GM23338 (cell line): ENCODE data around the gene FBXW11. TPM values are rescaled to one million over a fixed set of nuclear protein-coding genes. Genes with fewer than 3 reads are reported as not detected.
A peak's percentile ranks its signal among the peaks of the same experiment; 100 is the strongest.

ENCODE experiments used
- ATAC-seq: fragments of 200-7000 bp; cut with Tn5 transposase; 3 replicates; pipeline ENCODE4 v1.9.1; 2020
- DNase-seq: peaks from one replicate; pipeline ENCODE4 v3.0.0-alpha.2; 2015; ENCODE audit warnings: low spot score
- H2AFZ ChIP-seq: fragments of 200-600 bp; sonication (generic); 2 replicates; pipeline ENCODE4 v1.8.0; 2016; ENCODE audit warnings: antibody characterized with exemption, mild to moderate bottlenecking, moderate library complexity
- H3F3A ChIP-seq: fragments of 200-600 bp; sonication (generic); replicated peaks from 2 replicates; pipeline ENCODE4 v1.8.0; 2017; ENCODE audit warnings: antibody characterized with exemption, mixed run types, low read depth
- H3K27ac ChIP-seq: fragments of 200-600 bp; sonication (generic); 2 replicates; pipeline ENCODE4 v1.6.1; 2016; ENCODE audit warnings: low read depth
- H3K27me3 ChIP-seq: fragments of 200-600 bp; sonication (generic); 2 replicates; pipeline ENCODE4 v1.8.0; 2016; ENCODE audit warnings: mild to moderate bottlenecking, mixed run types, moderate library complexity; ENCODE audit not compliant: insufficient read depth
- H3K36me3 ChIP-seq: fragments of 200-600 bp; sonication (generic); 2 replicates; pipeline ENCODE4 v1.8.0; 2016; ENCODE audit warnings: mild to moderate bottlenecking; ENCODE audit not compliant: insufficient read depth
- H3K4me1 ChIP-seq: fragments of 200-600 bp; sonication (generic); 2 replicates; pipeline ENCODE4 v1.8.0; 2016; ENCODE audit warnings: mild to moderate bottlenecking, moderate library complexity; ENCODE audit not compliant: insufficient read depth
- H3K4me2 ChIP-seq: fragments of 200-600 bp; sonication (generic); 2 replicates; pipeline ENCODE4 v1.7.1; 2017; ENCODE audit warnings: mixed run types
- H3K4me3 ChIP-seq: fragments of 200-600 bp; sonication (generic); 2 replicates; pipeline ENCODE4 v1.6.1; 2016; ENCODE audit warnings: mixed run types
- H3K79me2 ChIP-seq: fragments of 200-600 bp; sonication (generic); replicated peaks from 2 replicates; pipeline ENCODE4 v1.8.0; 2017; ENCODE audit warnings: mild to moderate bottlenecking; ENCODE audit not compliant: insufficient read depth
- H3K9me2 ChIP-seq: fragments of 200-600 bp; sonication (generic); 2 replicates; pipeline ENCODE4 v1.8.0; 2017; ENCODE audit not compliant: insufficient read depth
- H4K20me1 ChIP-seq: fragments of 200-600 bp; sonication (generic); replicated peaks from 2 replicates; pipeline ENCODE4 v1.8.0; 2017; ENCODE audit warnings: mild to moderate bottlenecking; ENCODE audit not compliant: insufficient read depth
- H3K27ac Mint-ChIP-seq: 2 replicates; pipeline ENCODE4 v1.8.0; 2020; ENCODE audit warnings: inconsistent platforms, mild to moderate bottlenecking, moderate library complexity, mixed read lengths
- H3K27me3 Mint-ChIP-seq: 3 replicates; pipeline ENCODE4 v1.8.0; 2022; ENCODE audit warnings: low read depth, mild to moderate bottlenecking, moderate library complexity, mixed read lengths, inconsistent platforms; ENCODE audit not compliant: insufficient read depth, poor library complexity
- H3K36me3 Mint-ChIP-seq: 3 replicates; pipeline ENCODE4 v1.8.0; 2021; ENCODE audit warnings: low read depth, mild to moderate bottlenecking, inconsistent platforms, moderate library complexity, mixed read lengths
- H3K4me1 Mint-ChIP-seq: 3 replicates; pipeline ENCODE4 v1.8.0; 2020; ENCODE audit warnings: mild to moderate bottlenecking, inconsistent platforms, mixed read lengths
- H3K4me3 Mint-ChIP-seq: 3 replicates; pipeline ENCODE4 v1.8.0; 2021; ENCODE audit warnings: moderate library complexity, mild to moderate bottlenecking, inconsistent platforms, mixed read lengths
- H3K9me3 Mint-ChIP-seq: 3 replicates; pipeline ENCODE4 v1.8.0; 2020; ENCODE audit warnings: moderate library complexity, mild to moderate bottlenecking, inconsistent platforms, mixed read lengths
- CREB1 ChIP-seq: fragments of 250-450 bp; sonication (Bioruptor Pico); IDR thresholded peaks from 2 replicates; pipeline ENCODE4 v1.5.0; 2020; ENCODE audit warnings: low read depth, mild to moderate bottlenecking, moderate library complexity
- CTCF ChIP-seq, 2 experiments: fragments of 200-600 bp in 1 of 2; sonication (generic) in 1 of 2; conservative IDR thresholded peaks; 2 replicates each; pipeline versions ENCODE4 v1.5.1 to v1.6.1; 2016 to 2017; ENCODE audit warnings: antibody characterized with exemption in 2 of 2, low read depth in 2 of 2, mild to moderate bottlenecking in 2 of 2, moderate library complexity in 1 of 2
- ETS1 ChIP-seq: IDR thresholded peaks from 2 replicates; pipeline ENCODE4 v1.6.1; 2016; ENCODE audit warnings: antibody characterized with exemption
- EZH2 ChIP-seq: fragments of 200-600 bp; sonication (generic); IDR thresholded peaks from one replicate; pipeline ENCODE4 v1.8.0; 2017; ENCODE audit warnings: antibody characterized with exemption, mild to moderate bottlenecking, low read depth; ENCODE audit not compliant: unreplicated experiment
- EZH2phosphoT487 ChIP-seq: fragments of 200-600 bp; sonication (generic); IDR thresholded peaks from one replicate; pipeline ENCODE4 v1.8.1; 2018; ENCODE audit warnings: antibody characterized with exemption; ENCODE audit not compliant: unreplicated experiment
- JUNB ChIP-seq: IDR thresholded peaks from one replicate; pipeline ENCODE4 v1.6.1; 2016; ENCODE audit warnings: antibody characterized with exemption; ENCODE audit not compliant: unreplicated experiment
- NANOG ChIP-seq: IDR thresholded peaks from 2 replicates; pipeline ENCODE4 v1.6.1; 2016; ENCODE audit warnings: antibody characterized with exemption, borderline replicate concordance
- POLR2AphosphoS5 ChIP-seq: IDR thresholded peaks from 2 replicates; pipeline ENCODE4 v1.6.1; 2016; ENCODE audit warnings: antibody characterized with exemption, low read depth
- REST ChIP-seq: IDR thresholded peaks from one replicate; pipeline ENCODE4 v1.6.1; 2018; ENCODE audit warnings: antibody characterized with exemption; ENCODE audit not compliant: unreplicated experiment
- STAT1 ChIP-seq: IDR thresholded peaks from one replicate; pipeline ENCODE4 v1.6.1; 2016; ENCODE audit warnings: antibody characterized with exemption; ENCODE audit not compliant: unreplicated experiment
- ZNF114 ChIP-seq: fragments of 250-450 bp; sonication (Bioruptor Pico); IDR thresholded peaks from 2 replicates; pipeline ENCODE4 v1.5.0; 2020; ENCODE audit warnings: mild to moderate bottlenecking, moderate library complexity
- ZNF331 ChIP-seq: fragments of 250-450 bp; sonication (Bioruptor Pico); IDR thresholded peaks from 2 replicates; pipeline ENCODE4 v1.5.0; 2020; ENCODE audit warnings: low read depth, mild to moderate bottlenecking, moderate library complexity
- polyA plus RNA-seq: library from polyadenylated mRNA; unstranded; fragments of >200 nt; fragmentation: Nextera tagmentation; extraction: Ambion mirVana; gene quantifications from 2 replicates; pipeline ENCODE4 v1.2.1, GENCODE V29; 2016
- total RNA-seq: library from RNA; depleted of rRNA; stranded (reverse); fragments of >200 nt; shearing (Covaris generic); gene quantifications from 2 replicates; pipeline ENCODE4 v1.2.3, GENCODE V29; 2014
- TF ChIP-seq, protein P1 (sequence below): fragments of 250-450 bp; sonication (Bioruptor Pico); IDR thresholded peaks from 2 replicates; pipeline ENCODE4 v1.5.0; 2020; ENCODE audit warnings: mild to moderate bottlenecking, moderate library complexity

FBXW11 gene
- total and polyA plus RNA-seq, 2 experiments from 2014 or later, result 45.0 to 88.0 TPM

DNA sequence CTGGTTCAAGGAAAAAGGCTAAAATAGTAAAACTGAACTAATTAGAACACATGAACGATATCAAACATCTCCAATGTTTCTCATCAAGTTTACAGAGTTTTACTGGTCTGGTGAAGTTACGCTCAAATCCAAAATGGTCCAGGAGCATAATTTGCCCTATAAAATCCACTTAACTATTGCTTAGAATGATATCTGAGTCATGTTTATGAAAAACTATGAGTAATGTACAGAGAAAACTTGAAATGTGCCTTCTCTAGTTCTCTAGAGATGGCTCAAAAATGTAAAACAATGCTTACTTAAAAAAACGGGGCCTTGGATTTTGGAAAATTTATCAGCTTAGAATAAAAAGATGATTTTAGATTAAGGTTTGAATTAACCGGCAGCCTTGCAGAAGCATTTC is 108.1 kb downstream of the FBXW11 start:
- TF ChIP-seq ZNF331 (CRISPR knock-in tag), result no peak
- TF ChIP-seq ETS1, result no peak
- no peak for TF ChIP-seq ZNF114 (CRISPR knock-in tag)
- TF ChIP-seq JUNB, result no peak
- no peak for TF ChIP-seq CTCF (conservative IDR thresholded peaks at IDR 0.05; ENCODE audit: low read depth in 2 of 2)
- no peak for TF ChIP-seq POLR2AphosphoS5
- TF ChIP-seq CREB1 (CRISPR knock-in tag), result no peak
- TF ChIP-seq EZH2, result no peak
- TF ChIP-seq, protein P1, sequence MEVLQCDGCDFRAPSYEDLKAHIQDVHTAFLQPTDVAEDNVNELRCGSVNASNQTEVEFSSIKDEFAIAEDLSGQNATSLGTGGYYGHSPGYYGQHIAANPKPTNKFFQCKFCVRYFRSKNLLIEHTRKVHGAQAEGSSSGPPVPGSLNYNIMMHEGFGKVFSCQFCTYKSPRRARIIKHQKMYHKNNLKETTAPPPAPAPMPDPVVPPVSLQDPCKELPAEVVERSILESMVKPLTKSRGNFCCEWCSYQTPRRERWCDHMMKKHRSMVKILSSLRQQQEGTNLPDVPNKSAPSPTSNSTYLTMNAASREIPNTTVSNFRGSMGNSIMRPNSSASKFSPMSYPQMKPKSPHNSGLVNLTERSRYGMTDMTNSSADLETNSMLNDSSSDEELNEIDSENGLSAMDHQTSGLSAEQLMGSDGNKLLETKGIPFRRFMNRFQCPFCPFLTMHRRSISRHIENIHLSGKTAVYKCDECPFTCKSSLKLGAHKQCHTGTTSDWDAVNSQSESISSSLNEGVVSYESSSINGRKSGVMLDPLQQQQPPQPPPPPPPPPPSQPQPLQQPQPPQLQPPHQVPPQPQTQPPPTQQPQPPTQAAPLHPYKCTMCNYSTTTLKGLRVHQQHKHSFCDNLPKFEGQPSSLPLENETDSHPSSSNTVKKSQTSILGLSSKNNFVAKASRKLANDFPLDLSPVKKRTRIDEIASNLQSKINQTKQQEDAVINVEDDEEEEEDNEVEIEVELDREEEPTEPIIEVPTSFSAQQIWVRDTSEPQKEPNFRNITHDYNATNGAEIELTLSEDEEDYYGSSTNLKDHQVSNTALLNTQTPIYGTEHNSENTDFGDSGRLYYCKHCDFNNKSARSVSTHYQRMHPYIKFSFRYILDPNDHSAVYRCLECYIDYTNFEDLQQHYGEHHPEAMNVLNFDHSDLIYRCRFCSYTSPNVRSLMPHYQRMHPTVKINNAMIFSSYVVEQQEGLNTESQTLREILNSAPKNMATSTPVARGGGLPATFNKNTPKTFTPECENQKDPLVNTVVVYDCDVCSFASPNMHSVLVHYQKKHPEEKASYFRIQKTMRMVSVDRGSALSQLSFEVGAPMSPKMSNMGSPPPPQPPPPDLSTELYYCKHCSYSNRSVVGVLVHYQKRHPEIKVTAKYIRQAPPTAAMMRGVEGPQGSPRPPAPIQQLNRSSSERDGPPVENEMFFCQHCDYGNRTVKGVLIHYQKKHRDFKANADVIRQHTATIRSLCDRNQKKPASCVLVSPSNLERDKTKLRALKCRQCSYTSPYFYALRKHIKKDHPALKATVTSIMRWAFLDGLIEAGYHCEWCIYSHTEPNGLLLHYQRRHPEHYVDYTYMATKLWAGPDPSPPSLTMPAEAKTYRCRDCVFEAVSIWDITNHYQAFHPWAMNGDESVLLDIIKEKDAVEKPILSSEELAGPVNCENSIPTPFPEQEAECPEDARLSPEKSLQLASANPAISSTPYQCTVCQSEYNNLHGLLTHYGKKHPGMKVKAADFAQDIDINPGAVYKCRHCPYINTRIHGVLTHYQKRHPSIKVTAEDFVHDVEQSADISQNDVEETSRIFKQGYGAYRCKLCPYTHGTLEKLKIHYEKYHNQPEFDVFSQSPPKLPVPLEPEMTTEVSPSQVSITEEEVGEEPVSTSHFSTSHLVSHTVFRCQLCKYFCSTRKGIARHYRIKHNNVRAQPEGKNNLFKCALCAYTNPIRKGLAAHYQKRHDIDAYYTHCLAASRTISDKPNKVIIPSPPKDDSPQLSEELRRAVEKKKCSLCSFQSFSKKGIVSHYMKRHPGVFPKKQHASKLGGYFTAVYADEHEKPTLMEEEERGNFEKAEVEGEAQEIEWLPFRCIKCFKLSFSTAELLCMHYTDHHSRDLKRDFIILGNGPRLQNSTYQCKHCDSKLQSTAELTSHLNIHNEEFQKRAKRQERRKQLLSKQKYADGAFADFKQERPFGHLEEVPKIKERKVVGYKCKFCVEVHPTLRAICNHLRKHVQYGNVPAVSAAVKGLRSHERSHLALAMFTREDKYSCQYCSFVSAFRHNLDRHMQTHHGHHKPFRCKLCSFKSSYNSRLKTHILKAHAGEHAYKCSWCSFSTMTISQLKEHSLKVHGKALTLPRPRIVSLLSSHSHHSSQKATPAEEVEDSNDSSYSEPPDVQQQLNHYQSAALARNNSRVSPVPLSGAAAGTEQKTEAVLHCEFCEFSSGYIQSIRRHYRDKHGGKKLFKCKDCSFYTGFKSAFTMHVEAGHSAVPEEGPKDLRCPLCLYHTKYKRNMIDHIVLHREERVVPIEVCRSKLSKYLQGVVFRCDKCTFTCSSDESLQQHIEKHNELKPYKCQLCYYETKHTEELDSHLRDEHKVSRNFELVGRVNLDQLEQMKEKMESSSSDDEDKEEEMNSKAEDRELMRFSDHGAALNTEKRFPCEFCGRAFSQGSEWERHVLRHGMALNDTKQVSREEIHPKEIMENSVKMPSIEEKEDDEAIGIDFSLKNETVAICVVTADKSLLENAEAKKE, result no peak
- no peak for TF ChIP-seq EZH2phosphoT487
- TF ChIP-seq NANOG, result no peak
- no peak for TF ChIP-seq REST
- no peak for TF ChIP-seq STAT1
- DNase-seq, result no peak
- no peak overlapping the region for H3K4me2 ChIP-seq
- H3K79me2 ChIP-seq, result peaks cover 42% of the 10 kb centered on the region
- H3K9me2 ChIP-seq, result no peaks in the 10 kb centered on the region
- H3K4me3 Mint-ChIP-seq, result no peak overlapping the region
- no peaks in the 10 kb centered on the region for H3F3A ChIP-seq
- H4K20me1 ChIP-seq, result peaks cover 36% of the 10 kb centered on the region; the same call in 1 of the 2 replicates
- peaks cover 13% of the 10 kb centered on the region for H3K4me1 Mint-ChIP-seq
- 0 out of 2 replicates have a peak overlapping the region, but pooled peaks have one; percentile 20 for H3K27ac ChIP-seq
- H3K9me3 Mint-ChIP-seq, result no peaks in the 10 kb centered on the region
- H2AFZ ChIP-seq, result no peak overlapping the region
- no peak overlapping the region for H3K27ac Mint-ChIP-seq
- no peaks in the 10 kb centered on the region for H3K27me3 ChIP-seq
- no peaks in the 10 kb centered on the region; the same call in 1 of the 3 replicates for H3K36me3 Mint-ChIP-seq
- H3K27me3 Mint-ChIP-seq, result peaks cover 5% of the 10 kb centered on the region
- H3K36me3 ChIP-seq, result 0 out of 2 replicates have a peak, but pooled peaks cover 8% of the 10 kb centered on the region
- no peak for ATAC-seq
- H3K4me3 ChIP-seq, result no peak overlapping the region
- H3K4me1 ChIP-seq, result peaks cover 5% of the 10 kb centered on the region; the same call in 1 of the 2 replicates
